ENCODE measurements around the gene DPPA2.

The DPPA2 gene

GRCh38 chr3:109297496-109297895 is 18.8 kb downstream of the DPPA2 start:
- no peaks in the 10 kb centered on the region for H3F3A ChIP-seq (ENCODE audit: insufficient read depth, low read length)
- H3K9me3 ChIP-seq (replicated peaks; ENCODE audit: insufficient read depth, low read length), result no peaks in the 10 kb centered on the region
- H3K4me3 ChIP-seq (ENCODE audit: low read length), result no peak overlapping the region
- H3K27ac ChIP-seq (ENCODE audit: low read length), result no peak overlapping the region
- no peaks in the 10 kb centered on the region for H3K36me3 ChIP-seq (replicated peaks; ENCODE audit: insufficient read depth, low read length)
- H3K27me3 ChIP-seq (replicated peaks; ENCODE audit: insufficient read depth, low read length), result no peaks in the 10 kb centered on the region
- no peaks in the 10 kb centered on the region for H3K79me2 ChIP-seq (ENCODE audit: low read length)
- no peak for DNase-seq
- no peak overlapping the region for H3K9ac ChIP-seq (ENCODE audit: low read length)
- H3K4me2 ChIP-seq (ENCODE audit: low read depth, low read length), result no peak overlapping the region
- H4K20me1 ChIP-seq (ENCODE audit: insufficient read depth, low read length), result no peaks in the 10 kb centered on the region
- H2AFZ ChIP-seq (ENCODE audit: low read length), result no peak overlapping the region
- TF ChIP-seq EZH2 (optimal IDR thresholded peaks at IDR 0.05; ENCODE audit: low read depth, low read length), result no peak
- TF ChIP-seq CTCF (IDR thresholded peaks at IDR 0.05; ENCODE audit: low read length), result no peak
- no peak for TF ChIP-seq EZH2phosphoT487 (IDR thresholded peaks at IDR 0.05; ENCODE audit: low read length)
- H3K9me2 ChIP-seq (replicated peaks; ENCODE audit: insufficient read depth, low read length), result no peaks in the 10 kb centered on the region
- H3K4me1 ChIP-seq (ENCODE audit: low read length), result no peaks in the 10 kb centered on the region

- no peaks in the 10 kb centered on the region for H4K20me1 ChIP-seq (ENCODE audit: insufficient read depth, low read length)
- no peak overlapping the region for H3K9ac ChIP-seq (ENCODE audit: low read length)
- no peaks in the 10 kb centered on the region for H3K9me3 ChIP-seq (replicated peaks; ENCODE audit: insufficient read depth, low read length)
- no peaks in the 10 kb centered on the region for H3K9me2 ChIP-seq (replicated peaks; ENCODE audit: insufficient read depth, low read length)
- no peak overlapping the region for H3K27ac ChIP-seq (ENCODE audit: low read length)
- H3K27me3 ChIP-seq (replicated peaks; ENCODE audit: insufficient read depth, low read length), result no peaks in the 10 kb centered on the region
- H3K4me1 ChIP-seq (ENCODE audit: low read length), result no peaks in the 10 kb centered on the region
- H3K36me3 ChIP-seq (replicated peaks; ENCODE audit: insufficient read depth, low read length), result no peaks in the 10 kb centered on the region
- H3K4me3 ChIP-seq (ENCODE audit: low read length), result no peak overlapping the region
- no peak overlapping the region for H3K4me2 ChIP-seq (ENCODE audit: low read depth, low read length)
- no peaks in the 10 kb centered on the region for H3K79me2 ChIP-seq (ENCODE audit: low read length)
- H3F3A ChIP-seq (ENCODE audit: insufficient read depth, low read length), result no peaks in the 10 kb centered on the region
- TF ChIP-seq EZH2phosphoT487 (IDR thresholded peaks at IDR 0.05; ENCODE audit: low read length) (no peak), CTCF (IDR thresholded peaks at IDR 0.05; ENCODE audit: low read length) (no peak), EZH2 (optimal IDR thresholded peaks at IDR 0.05; ENCODE audit: low read depth, low read length) (no peak)
- H2AFZ ChIP-seq (ENCODE audit: low read length), result no peak overlapping the region
- no peak for DNase-seq
Measured at GRCh38 chr3:109284071-109284470, 32.2 kb downstream of the DPPA2 start.

- TF ChIP-seq CTCF (IDR thresholded peaks at IDR 0.05; ENCODE audit: low read length), result no peak
- no peak for TF ChIP-seq EZH2 (optimal IDR thresholded peaks at IDR 0.05; ENCODE audit: low read depth, low read length)
- no peak for TF ChIP-seq EZH2phosphoT487 (IDR thresholded peaks at IDR 0.05; ENCODE audit: low read length)
- no peaks in the 10 kb centered on the region for H3F3A ChIP-seq (ENCODE audit: insufficient read depth, low read length)
- H3K27me3 ChIP-seq (replicated peaks; ENCODE audit: insufficient read depth, low read length), result no peaks in the 10 kb centered on the region
- H3K9me2 ChIP-seq (replicated peaks; ENCODE audit: insufficient read depth, low read length), result no peaks in the 10 kb centered on the region
- DNase-seq, result no peak
- H4K20me1 ChIP-seq (ENCODE audit: insufficient read depth, low read length), result no peaks in the 10 kb centered on the region
- no peaks in the 10 kb centered on the region for H3K9me3 ChIP-seq (replicated peaks; ENCODE audit: insufficient read depth, low read length)
- no peaks in the 10 kb centered on the region for H3K36me3 ChIP-seq (replicated peaks; ENCODE audit: insufficient read depth, low read length)
- H3K4me1 ChIP-seq (ENCODE audit: low read length), result no peaks in the 10 kb centered on the region
- no peak overlapping the region for H2AFZ ChIP-seq (ENCODE audit: low read length)
- no peak overlapping the region for H3K27ac ChIP-seq (ENCODE audit: low read length)
- H3K4me3 ChIP-seq (ENCODE audit: low read length), result no peak overlapping the region
- no peak overlapping the region for H3K9ac ChIP-seq (ENCODE audit: low read length)
- no peak overlapping the region for H3K4me2 ChIP-seq (ENCODE audit: low read depth, low read length)
- no peaks in the 10 kb centered on the region for H3K79me2 ChIP-seq (ENCODE audit: low read length)
Measured at GRCh38 chr3:109278546-109278945, 37.8 kb downstream of the DPPA2 start.
